GM18909 (cell line): ENCODE data around the gene METAP1.
A peak's percentile ranks its signal among the peaks of the same experiment; 100 is the strongest.
"Not testable (repeated sequence)": the region's sequence is repeated elsewhere in the genome, so short reads cannot be mapped to it uniquely, and the experiment has no call there.

Experiments
- ATAC-seq: cut with Tn5 transposase; IDR thresholded peaks from one replicate; pipeline ENCODE4 v1.9.1; 2021; ENCODE audit warnings: mild to moderate bottlenecking; ENCODE audit not compliant: unreplicated experiment, poor library complexity

The METAP1 gene

GRCh38 chr4:98995183-98996055 lies at the start of gene METAP1:
Gene METAP1, plus strand, starts transcription at chr4:98995721. Its CDS starts 33 bp downstream, at chr4:98995754.
- ATAC-seq: peak; percentile 97

DNA sequence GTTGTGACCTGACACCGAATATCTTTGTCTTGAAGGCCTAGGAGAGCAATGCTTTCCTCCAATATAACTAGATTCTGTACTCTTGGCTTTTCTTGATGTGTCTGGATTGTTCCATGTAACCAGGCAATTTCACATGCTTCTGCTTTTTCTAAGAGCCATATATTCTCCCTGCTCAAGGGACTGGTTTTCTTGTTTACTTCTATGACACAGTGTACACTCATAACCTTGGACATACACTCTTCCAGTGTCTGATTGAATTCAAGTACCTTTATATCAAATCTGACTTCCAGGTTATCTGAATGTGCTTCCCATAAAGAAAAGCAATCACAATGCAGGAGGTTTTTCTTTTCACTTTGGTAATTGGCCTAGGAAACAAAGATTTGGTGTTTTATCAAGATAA lies 49.2 kb upstream of the METAP1 start:
- ATAC-seq: no peak

DNA sequence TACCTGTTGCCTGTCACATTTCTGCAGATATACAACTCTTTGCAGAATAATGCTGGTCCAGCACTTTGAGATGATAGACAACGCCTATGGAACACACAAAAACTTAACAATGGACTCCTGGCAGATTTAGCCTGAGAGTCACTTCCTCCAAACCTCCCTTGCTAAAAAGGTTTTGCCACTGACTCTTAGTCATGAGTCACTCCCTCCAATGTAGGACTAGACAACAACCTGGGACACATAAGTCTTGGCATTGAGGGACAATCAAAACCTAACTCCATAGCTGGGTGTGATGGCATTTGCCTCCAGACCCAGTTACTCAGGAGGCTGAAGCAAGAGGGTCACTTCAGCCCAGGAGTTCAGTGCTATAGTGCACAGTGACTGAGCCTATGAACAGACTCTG lies 44.6 kb upstream of the METAP1 start:
- ATAC-seq: no peak

DNA sequence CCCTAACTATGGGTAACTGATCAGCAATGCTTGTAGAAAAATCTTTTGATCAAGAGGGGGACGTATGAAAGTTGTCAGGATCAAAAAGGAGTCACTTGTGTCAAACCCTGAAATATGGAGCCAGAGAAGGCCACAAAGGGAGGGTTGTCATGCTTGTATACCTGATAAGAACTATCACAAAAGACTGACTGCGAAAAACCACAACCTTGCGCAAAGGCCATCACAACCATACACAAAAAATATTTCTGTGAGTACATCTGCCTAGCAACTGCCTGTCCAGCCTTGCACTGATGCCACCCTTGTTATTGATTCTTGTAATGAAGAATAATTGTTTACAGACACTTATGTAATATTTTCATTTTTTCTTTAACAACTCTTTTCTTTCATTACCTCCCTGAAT lies 43.8 kb upstream of the METAP1 start:
- no peak for ATAC-seq

DNA sequence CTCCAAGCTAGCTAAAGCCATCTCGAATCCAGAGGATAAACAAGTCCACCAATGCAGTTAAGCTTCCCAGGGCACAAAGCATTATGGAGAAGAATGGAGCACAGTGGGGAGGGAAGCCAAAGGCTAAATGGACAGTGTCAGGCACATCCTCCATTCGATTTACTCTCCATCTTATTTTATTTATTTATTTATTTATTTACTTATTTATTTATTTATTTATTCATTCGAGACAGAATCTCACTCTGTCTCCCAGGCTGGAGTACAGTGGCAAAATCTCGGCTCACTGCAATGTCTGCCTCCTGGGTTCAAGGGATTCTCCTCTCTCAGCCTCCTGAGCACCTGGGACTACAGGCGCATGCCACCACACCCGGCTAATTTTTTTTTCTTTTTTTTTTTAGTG lies 40.3 kb upstream of the METAP1 start:
- no peak for ATAC-seq

- no peak for ATAC-seq
These were observed 37.5 kb upstream of the METAP1 start for GRCh38 chr4:98958065-98958464.

DNA sequence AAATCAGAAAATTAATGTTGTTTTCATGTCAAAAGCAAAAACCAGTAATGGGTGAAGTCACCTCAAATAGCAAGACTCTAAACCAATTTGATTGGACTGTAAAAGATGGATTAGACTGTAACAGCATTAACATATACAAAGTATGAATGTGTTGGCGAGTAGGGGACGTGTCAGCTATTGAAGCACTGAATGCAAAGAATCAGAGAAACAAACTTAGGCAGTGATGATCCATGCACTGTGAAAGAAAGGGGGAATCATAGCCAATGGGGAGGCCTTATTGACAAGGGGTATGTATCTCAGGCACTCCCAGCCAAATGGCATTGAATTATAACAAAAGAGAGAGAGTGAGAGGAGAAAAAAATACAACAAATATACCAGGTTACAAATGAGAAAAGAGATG lies 36.1 kb upstream of the METAP1 start:
- ATAC-seq: no peak

GRCh38 chr4:98961770-98962169 lies 33.8 kb upstream of the METAP1 start:
- ATAC-seq: no peak

- ATAC-seq: no peak
These were observed 31.7 kb upstream of the METAP1 start for GRCh38 chr4:98963538-98964433.

GRCh38 chr4:98966926-98967325 lies 28.6 kb upstream of the METAP1 start:
- ATAC-seq: no peak

DNA sequence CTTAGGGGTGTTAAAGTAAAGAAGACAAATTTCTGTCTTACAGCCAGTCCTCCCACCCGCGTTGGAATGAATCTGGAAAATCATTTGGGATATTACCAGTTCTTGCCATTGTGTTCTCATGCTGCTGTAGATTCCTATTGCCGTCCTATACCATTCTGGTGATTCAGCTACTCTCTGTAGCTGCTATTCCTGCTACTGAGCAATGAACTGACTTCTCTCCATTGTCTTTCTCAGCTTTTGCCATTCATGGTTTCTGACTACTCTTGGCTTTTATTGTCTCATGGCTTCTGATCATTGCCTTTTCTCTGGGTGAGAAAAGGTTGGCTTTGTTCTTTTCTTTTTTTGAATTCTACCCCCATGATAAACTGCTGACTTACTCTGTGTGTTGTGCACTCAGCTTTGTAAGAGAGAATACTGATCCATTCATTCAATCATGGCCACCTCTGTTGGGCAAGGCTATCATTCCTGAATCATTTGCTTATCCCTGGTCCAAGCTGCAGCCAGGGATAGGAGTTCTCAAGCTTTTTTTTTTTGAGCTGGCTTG lies 27.7 kb upstream of the METAP1 start:
- no peak for ATAC-seq

DNA sequence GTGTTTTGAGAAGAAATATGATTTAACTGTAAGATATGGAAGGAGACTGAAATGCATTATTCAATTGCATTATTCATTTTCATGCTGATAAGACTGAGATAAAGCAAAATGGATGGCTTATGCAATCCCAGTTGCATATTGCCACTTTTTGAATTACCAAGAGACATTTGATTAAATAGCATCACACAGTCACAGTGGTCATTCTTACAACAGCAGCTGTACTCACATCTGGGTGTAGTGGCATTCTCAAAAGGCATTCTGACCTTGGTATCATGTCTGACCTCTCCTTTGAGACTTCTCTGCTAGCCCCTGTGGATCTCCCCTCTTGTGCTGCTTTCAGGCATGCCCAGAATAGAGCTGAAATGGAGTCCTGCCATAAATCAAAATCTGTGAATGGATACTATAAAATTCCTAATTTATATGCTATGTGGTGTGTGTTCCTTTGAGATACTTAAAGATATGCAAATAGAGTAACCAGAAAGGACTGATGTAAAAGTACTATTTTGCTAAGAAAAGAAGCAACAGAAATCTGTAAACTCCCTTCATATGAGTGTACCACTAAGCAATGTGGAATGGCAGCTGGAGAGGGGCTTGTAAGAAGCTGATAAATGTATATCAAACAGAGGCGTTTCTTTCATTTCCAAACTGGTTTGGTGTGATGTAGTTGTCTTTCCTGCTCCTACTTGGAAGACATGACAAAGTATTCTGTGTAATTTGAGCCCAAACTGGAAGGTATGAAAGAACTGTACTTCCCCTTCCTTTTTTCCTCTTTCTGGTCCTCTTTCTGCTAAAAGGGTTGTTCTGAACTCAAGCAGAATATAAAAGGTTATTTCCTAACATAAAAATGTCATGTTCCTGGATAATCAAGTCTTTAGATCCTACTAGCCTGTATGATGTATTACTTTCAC lies 25.4 kb upstream of the METAP1 start:
- no peak for ATAC-seq

DNA sequence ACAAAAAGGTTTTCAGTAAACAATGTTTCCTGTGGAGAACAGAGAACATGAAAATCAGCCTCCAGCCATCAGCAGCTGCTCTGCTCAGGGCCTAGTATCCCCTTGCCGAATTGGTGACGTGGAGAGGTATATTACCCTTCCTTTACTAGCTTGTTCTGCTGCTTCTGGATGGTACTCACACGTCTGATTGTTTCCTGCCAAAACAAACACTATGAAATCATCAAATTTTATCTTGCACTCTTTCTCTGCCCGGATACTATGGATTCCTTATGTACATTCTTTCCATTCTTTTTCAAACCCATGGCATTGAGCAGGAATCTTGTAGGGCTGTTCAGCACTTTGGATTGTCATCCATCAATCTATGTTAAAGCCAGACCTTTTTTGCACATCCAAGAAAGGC lies 18.8 kb upstream of the METAP1 start:
- no peak for ATAC-seq

DNA sequence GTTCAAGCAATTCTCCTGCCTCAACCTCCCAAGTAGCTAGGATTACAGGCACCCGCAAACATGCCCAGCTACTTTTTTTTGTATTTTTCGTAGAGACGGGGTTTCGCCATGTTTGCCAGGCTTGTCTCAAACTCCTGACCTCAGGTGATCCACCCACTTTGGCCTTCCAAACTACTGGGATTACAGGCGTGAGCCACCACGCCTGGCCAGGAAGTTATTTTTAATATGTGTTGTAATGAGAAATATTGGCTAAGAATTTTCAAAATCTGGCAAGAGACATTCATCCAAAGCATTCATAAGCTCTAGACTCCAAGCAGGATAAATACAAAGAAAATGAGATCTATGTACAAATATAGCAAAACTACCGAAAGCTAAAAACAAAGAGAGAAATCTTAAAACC lies 18.0 kb upstream of the METAP1 start:
- no peak for ATAC-seq

DNA sequence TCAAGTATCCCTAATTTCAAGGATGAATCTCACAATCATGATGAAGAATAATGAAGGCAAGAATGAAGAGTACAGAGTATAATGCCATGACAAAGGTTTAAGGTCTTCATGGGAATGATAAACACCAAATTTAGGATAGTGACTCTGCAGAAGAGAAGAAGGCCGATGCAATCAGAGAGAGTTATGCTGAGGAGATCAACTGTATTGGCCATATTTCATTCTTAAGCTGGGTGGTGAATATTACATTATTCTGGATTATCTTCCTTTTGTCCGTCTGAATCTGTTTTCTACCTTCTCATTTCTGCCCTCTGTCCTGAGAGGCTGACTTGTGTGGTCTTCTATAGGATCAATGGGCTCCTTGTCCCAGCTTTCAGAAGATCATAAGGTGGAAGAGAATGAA lies 7.8 kb upstream of the METAP1 start:
- no peak for ATAC-seq

DNA sequence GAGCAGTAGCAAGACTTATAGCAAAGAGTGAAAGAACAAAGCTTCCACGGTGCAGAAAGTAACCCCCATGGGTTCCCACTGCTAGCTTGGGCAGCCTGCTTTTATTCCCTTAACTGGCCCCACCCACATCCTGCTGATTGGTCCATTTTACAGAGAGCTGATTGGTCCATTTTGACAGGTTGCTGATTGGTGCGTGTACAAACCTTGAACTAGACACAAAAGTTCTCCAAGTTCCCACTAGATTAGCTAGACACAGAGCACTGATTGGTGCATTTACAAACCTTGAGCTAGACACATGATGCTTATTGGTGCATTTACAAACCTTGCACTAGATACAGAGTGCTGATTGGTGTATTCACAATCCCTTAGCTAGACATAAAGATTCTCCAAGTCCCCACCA lies 2.7 kb upstream of the METAP1 start:
- ATAC-seq: not testable (repeated sequence)

GRCh38 chr4:98993419-98994071 lies 2.0 kb upstream of the METAP1 start:
- ATAC-seq: no peak

- no peak for ATAC-seq
These were observed 893 bp upstream of the METAP1 start for GRCh38 chr4:98994474-98995182.
